MM.1S (cell line): Measurements from ENCODE around the gene DCAF15.

Source experiments
- DNase-seq: peaks from one replicate; pipeline ENCODE4 v3.0.0-alpha.2; 2015
- H2AFZ ChIP-seq: fragments of 300-600 bp; sonication (generic); 2 replicates; pipeline ENCODE4 v1.6.0; 2016; ENCODE audit warnings: antibody characterized with exemption, low read length
- H3F3A ChIP-seq: fragments of 300-600 bp; sonication (generic); 2 replicates; pipeline ENCODE4 v1.6.1; 2016; ENCODE audit warnings: mild to moderate bottlenecking, antibody characterized with exemption, low read length, moderate library complexity, mixed read lengths; ENCODE audit not compliant: insufficient read depth
- H3K27ac ChIP-seq: fragments of 300-600 bp; sonication (generic); 2 replicates; pipeline ENCODE4 v1.5.1; 2016; ENCODE audit warnings: mild to moderate bottlenecking, low read length
- H3K27me3 ChIP-seq: fragments of 300-600 bp; sonication (generic); replicated peaks from 2 replicates; pipeline ENCODE4 v1.6.0; 2016; ENCODE audit warnings: low read length; ENCODE audit not compliant: insufficient read depth
- H3K36me3 ChIP-seq: fragments of 300-600 bp; sonication (generic); replicated peaks from 2 replicates; pipeline ENCODE4 v1.6.1; 2016; ENCODE audit warnings: mild to moderate bottlenecking, low read length, mixed read lengths; ENCODE audit not compliant: insufficient read depth
- H3K4me1 ChIP-seq: fragments of 300-600 bp; sonication (generic); 2 replicates; pipeline ENCODE4 v1.6.1; 2016; ENCODE audit warnings: low read length, mixed read lengths
- H3K4me2 ChIP-seq: fragments of 300-600 bp; sonication (generic); 2 replicates; pipeline ENCODE4 v1.6.0; 2016; ENCODE audit warnings: low read depth, low read length
- H3K4me3 ChIP-seq: fragments of 300-600 bp; sonication (generic); 2 replicates; pipeline ENCODE4 v1.5.1; 2016; ENCODE audit warnings: low read length, mixed read lengths
- H3K79me2 ChIP-seq: fragments of 300-600 bp; sonication (generic); 2 replicates; pipeline ENCODE4 v1.6.1; 2016; ENCODE audit warnings: mixed run types, low read length, mixed read lengths
- H3K9ac ChIP-seq: fragments of 300-600 bp; sonication (generic); 2 replicates; pipeline ENCODE4 v1.6.1; 2016; ENCODE audit warnings: low read length, mixed read lengths
- H3K9me2 ChIP-seq: fragments of 300-600 bp; sonication (generic); replicated peaks from 2 replicates; pipeline ENCODE4 v1.6.1; 2016; ENCODE audit warnings: mild to moderate bottlenecking, low read length, mixed read lengths; ENCODE audit not compliant: insufficient read depth
- H3K9me3 ChIP-seq: fragments of 300-600 bp; sonication (generic); replicated peaks from 2 replicates; pipeline ENCODE4 v1.6.1; 2016; ENCODE audit warnings: mild to moderate bottlenecking, low read length, mixed read lengths; ENCODE audit not compliant: insufficient read depth
- H4K20me1 ChIP-seq: fragments of 300-600 bp; sonication (generic); 2 replicates; pipeline ENCODE4 v1.6.1; 2016; ENCODE audit warnings: mild to moderate bottlenecking, low read length, moderate library complexity, mixed read lengths; ENCODE audit not compliant: insufficient read depth
- EZH2 ChIP-seq: fragments of 300-600 bp; sonication (generic); optimal IDR thresholded peaks from 2 replicates; pipeline ENCODE3; 2017; ENCODE audit warnings: low read depth, mild to moderate bottlenecking, antibody characterized with exemption, low read length, mixed read lengths
- EZH2phosphoT487 ChIP-seq: fragments of 300-600 bp; sonication (generic); IDR thresholded peaks from 2 replicates; pipeline ENCODE4 v1.6.1; 2018; ENCODE audit warnings: antibody characterized with exemption, low read length
- TF ChIP-seq, protein P1 (sequence below): fragments of 300-600 bp; sonication (generic); IDR thresholded peaks from 2 replicates; pipeline ENCODE4 v1.5.1; 2016; ENCODE audit warnings: antibody characterized with exemption, low read length, mixed read lengths

The DCAF15 gene

GRCh38 chr19:13995017-13995728, 42.9 kb downstream of the DCAF15 start:
- no peak for DNase-seq
- H3K79me2 ChIP-seq = peaks cover 11% of the 10 kb centered on the region; the same call in 1 of the 2 replicates
- no peaks in the 10 kb centered on the region for H3K27me3 ChIP-seq
- H3K9me2 ChIP-seq = no peaks in the 10 kb centered on the region
- H3K9ac ChIP-seq = no peak overlapping the region
- no peaks in the 10 kb centered on the region for H3F3A ChIP-seq
- no peak overlapping the region for H3K4me3 ChIP-seq
- no peaks in the 10 kb centered on the region for H3K9me3 ChIP-seq
- H3K4me1 ChIP-seq = no peaks in the 10 kb centered on the region
- TF ChIP-seq EZH2phosphoT487 = no peak
- TF ChIP-seq, protein P1, sequence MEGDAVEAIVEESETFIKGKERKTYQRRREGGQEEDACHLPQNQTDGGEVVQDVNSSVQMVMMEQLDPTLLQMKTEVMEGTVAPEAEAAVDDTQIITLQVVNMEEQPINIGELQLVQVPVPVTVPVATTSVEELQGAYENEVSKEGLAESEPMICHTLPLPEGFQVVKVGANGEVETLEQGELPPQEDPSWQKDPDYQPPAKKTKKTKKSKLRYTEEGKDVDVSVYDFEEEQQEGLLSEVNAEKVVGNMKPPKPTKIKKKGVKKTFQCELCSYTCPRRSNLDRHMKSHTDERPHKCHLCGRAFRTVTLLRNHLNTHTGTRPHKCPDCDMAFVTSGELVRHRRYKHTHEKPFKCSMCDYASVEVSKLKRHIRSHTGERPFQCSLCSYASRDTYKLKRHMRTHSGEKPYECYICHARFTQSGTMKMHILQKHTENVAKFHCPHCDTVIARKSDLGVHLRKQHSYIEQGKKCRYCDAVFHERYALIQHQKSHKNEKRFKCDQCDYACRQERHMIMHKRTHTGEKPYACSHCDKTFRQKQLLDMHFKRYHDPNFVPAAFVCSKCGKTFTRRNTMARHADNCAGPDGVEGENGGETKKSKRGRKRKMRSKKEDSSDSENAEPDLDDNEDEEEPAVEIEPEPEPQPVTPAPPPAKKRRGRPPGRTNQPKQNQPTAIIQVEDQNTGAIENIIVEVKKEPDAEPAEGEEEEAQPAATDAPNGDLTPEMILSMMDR = no peak
- no peak overlapping the region for H2AFZ ChIP-seq
- no peak overlapping the region for H3K4me2 ChIP-seq
- no peaks in the 10 kb centered on the region for H3K36me3 ChIP-seq
- no peaks in the 10 kb centered on the region for H4K20me1 ChIP-seq
- H3K27ac ChIP-seq = no peak overlapping the region

DNA sequence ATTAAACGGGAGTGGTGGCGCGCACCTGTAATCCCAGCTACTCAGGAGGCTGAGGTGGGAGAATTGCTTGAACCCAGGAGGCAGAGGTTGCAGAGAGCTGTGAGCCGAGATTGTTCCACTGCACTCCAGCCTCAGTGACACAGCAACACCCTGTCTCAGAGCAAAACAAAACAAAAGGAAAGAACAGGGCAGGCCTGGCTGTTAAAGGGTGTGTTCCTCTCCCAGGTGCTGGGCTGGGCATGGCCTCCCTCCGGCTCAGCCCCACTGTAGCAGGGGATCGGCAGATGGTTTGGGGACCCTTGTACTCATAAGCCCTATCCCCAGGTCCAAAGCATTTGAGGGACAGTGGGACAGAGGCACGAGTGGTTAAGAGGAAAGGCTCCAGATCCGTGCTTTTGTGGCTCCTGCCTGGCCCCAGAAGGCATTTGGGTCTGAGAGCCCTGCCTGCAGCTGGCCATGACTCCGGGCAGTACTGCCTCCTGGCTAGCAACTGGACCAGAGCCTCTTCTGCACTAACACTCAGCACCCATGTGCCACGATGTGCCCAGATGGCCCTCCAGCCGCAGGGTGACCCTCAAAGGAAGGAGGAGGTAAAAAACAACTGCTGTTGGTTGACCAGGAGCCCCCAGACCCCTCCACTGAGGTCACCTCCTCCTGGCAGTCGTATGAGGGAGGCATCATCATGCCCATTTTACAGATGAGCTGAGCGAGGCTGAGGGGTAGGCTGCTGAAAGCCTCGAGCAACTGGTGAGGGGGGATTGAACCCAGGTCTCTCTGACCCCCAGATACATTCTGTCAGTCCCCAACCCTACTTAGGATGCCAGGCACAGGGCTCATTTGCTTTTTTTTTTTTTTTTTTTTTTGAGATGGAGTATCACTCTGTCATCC, 43.8 kb downstream of the DCAF15 start:
- Histone ChIP-seq H3K9ac (no peak overlapping the region), H3K9me3 (no peaks in the 10 kb centered on the region), H3K27ac (no peak overlapping the region), H3K4me1 (no peaks in the 10 kb centered on the region), H3K36me3 (no peaks in the 10 kb centered on the region), H3K79me2 (peaks cover 20% of the 10 kb centered on the region; the same call in 1 of the 2 replicates), H3K27me3 (no peaks in the 10 kb centered on the region), H3F3A (no peaks in the 10 kb centered on the region), H3K9me2 (no peaks in the 10 kb centered on the region), H2AFZ (no peak overlapping the region), H3K4me3 (no peak overlapping the region), H4K20me1 (no peaks in the 10 kb centered on the region), H3K4me2 (no peak overlapping the region)
- TF ChIP-seq, protein P1 = no peak
- TF ChIP-seq EZH2 = no peak
- no peak for TF ChIP-seq EZH2phosphoT487
- DNase-seq = no peak

- no peaks in the 10 kb centered on the region for H3K4me1 ChIP-seq
- no peak overlapping the region for H3K4me3 ChIP-seq
- no peak overlapping the region for H2AFZ ChIP-seq
- DNase-seq = no peak
- no peak overlapping the region for H3K27ac ChIP-seq
- H3K9ac ChIP-seq = no peak overlapping the region
- H4K20me1 ChIP-seq = no peaks in the 10 kb centered on the region
- no peaks in the 10 kb centered on the region for H3K9me2 ChIP-seq
- no peak overlapping the region for H3K4me2 ChIP-seq
- peaks cover 25% of the 10 kb centered on the region for H3K79me2 ChIP-seq
- no peaks in the 10 kb centered on the region for H3K27me3 ChIP-seq
- H3K9me3 ChIP-seq = no peaks in the 10 kb centered on the region
- H3F3A ChIP-seq = no peaks in the 10 kb centered on the region
- no peak for TF ChIP-seq EZH2
- TF ChIP-seq EZH2phosphoT487 = no peak
- TF ChIP-seq, protein P1 = no peak
- H3K36me3 ChIP-seq = no peaks in the 10 kb centered on the region
Observed at GRCh38 chr19:13996928-13997630, 44.8 kb downstream of the DCAF15 start.
